ENCODE data around the gene LPP.

The LPP gene

GRCh38 chr3:188692700-188693099 lies 538.7 kb downstream of the LPP start:
- ChIA-PET CTCF (no interaction called here), POLR2A (no interaction called here)
- DNase-seq (ENCODE audit: extremely low spot score): no peak
- TF ChIP-seq CTBP1 (IDR thresholded peaks at IDR 0.05; ENCODE audit: borderline replicate concordance) (no peak), LEF1 (IDR thresholded peaks at IDR 0.05; ENCODE audit: borderline replicate concordance) (no peak), ZNF384 (IDR thresholded peaks at IDR 0.05) (no peak), BHLHE40 (IDR thresholded peaks at IDR 0.05; ENCODE audit: borderline replicate concordance) (no peak), ARNT (IDR thresholded peaks at IDR 0.05) (no peak), TARDBP (IDR thresholded peaks at IDR 0.05) (no peak), FOXM1 (IDR thresholded peaks at IDR 0.05; ENCODE audit: borderline replicate concordance) (no peak), FOXA1 (IDR thresholded peaks at IDR 0.05) (no peak), FOXK2 (IDR thresholded peaks at IDR 0.05) (no peak)

- no peak for TF ChIP-seq FOXM1 (IDR thresholded peaks at IDR 0.05; ENCODE audit: borderline replicate concordance)
- TF ChIP-seq ZNF384 (IDR thresholded peaks at IDR 0.05): no peak
- TF ChIP-seq ELF4 (IDR thresholded peaks at IDR 0.05): no peak
- no peak for TF ChIP-seq HDGF (IDR thresholded peaks at IDR 0.05; ENCODE audit: borderline replicate concordance)
- TF ChIP-seq SP1 (IDR thresholded peaks at IDR 0.05): no peak
- TF ChIP-seq LEF1 (IDR thresholded peaks at IDR 0.05; ENCODE audit: borderline replicate concordance): no peak
- TF ChIP-seq SUZ12 (IDR thresholded peaks at IDR 0.05): no peak
- no peak for TF ChIP-seq CTBP1 (IDR thresholded peaks at IDR 0.05; ENCODE audit: borderline replicate concordance)
- TF ChIP-seq FOXK2 (IDR thresholded peaks at IDR 0.05): no peak
- TF ChIP-seq NFRKB (IDR thresholded peaks at IDR 0.05): no peak
- no peak for TF ChIP-seq TARDBP (IDR thresholded peaks at IDR 0.05)
- TF ChIP-seq BHLHE40 (IDR thresholded peaks at IDR 0.05; ENCODE audit: borderline replicate concordance): no peak
- TF ChIP-seq ARNT (IDR thresholded peaks at IDR 0.05): no peak
- no peak for TF ChIP-seq FOXA1 (IDR thresholded peaks at IDR 0.05)
- TF ChIP-seq L3MBTL2 (conservative IDR thresholded peaks at IDR 0.05): no peak
- POLR2A ChIA-PET: no interaction called here
- CTCF ChIA-PET: no interaction called here
- no peak for DNase-seq (ENCODE audit: extremely low spot score)
Observed at GRCh38 chr3:188693435-188693834, 539.5 kb downstream of the LPP start.

GRCh38 chr3:188695241-188695640 lies 541.3 kb downstream of the LPP start:
- no peak for TF ChIP-seq ZNF384 (IDR thresholded peaks at IDR 0.05)
- ChIA-PET POLR2A (no interaction called here), CTCF (no interaction called here)
- DNase-seq (ENCODE audit: extremely low spot score): no peak

GRCh38 chr3:188697127-188697526 lies 543.2 kb downstream of the LPP start:
- no peak for DNase-seq (ENCODE audit: extremely low spot score)
- POLR2A ChIA-PET: no interaction called here
- TF ChIP-seq TARDBP (IDR thresholded peaks at IDR 0.05) (no peak), SUZ12 (IDR thresholded peaks at IDR 0.05) (no peak), BHLHE40 (IDR thresholded peaks at IDR 0.05; ENCODE audit: borderline replicate concordance) (no peak), ELF4 (IDR thresholded peaks at IDR 0.05) (no peak), SP1 (IDR thresholded peaks at IDR 0.05) (no peak)
- CTCF ChIA-PET: interaction anchor here (0.8 kb wide), 1 partner anchor 258 kb away, joined by 3 read pairs; no protein-coding TSS in a partner anchor

GRCh38 chr3:188698436-188698835 lies 544.5 kb downstream of the LPP start:
- DNase-seq (ENCODE audit: extremely low spot score): no peak
- CTCF ChIA-PET: no interaction called here
- POLR2A ChIA-PET: no interaction called here
- TF ChIP-seq BHLHE40 (IDR thresholded peaks at IDR 0.05; ENCODE audit: borderline replicate concordance): no peak
- TF ChIP-seq TARDBP (IDR thresholded peaks at IDR 0.05): no peak
- TF ChIP-seq HDGF (IDR thresholded peaks at IDR 0.05; ENCODE audit: borderline replicate concordance): no peak
- TF ChIP-seq SUZ12 (IDR thresholded peaks at IDR 0.05): no peak
- no peak for TF ChIP-seq FOXM1 (IDR thresholded peaks at IDR 0.05; ENCODE audit: borderline replicate concordance)
- TF ChIP-seq PKNOX1 (IDR thresholded peaks at IDR 0.05): no peak
- no peak for TF ChIP-seq LEF1 (IDR thresholded peaks at IDR 0.05; ENCODE audit: borderline replicate concordance)
- no peak for TF ChIP-seq SP1 (IDR thresholded peaks at IDR 0.05)

- ChIA-PET CTCF (no interaction called here), POLR2A (no interaction called here)
- TF ChIP-seq ZNF384 (IDR thresholded peaks at IDR 0.05) (no peak), CTBP1 (IDR thresholded peaks at IDR 0.05; ENCODE audit: borderline replicate concordance) (no peak), NFRKB (IDR thresholded peaks at IDR 0.05) (no peak), ELF4 (IDR thresholded peaks at IDR 0.05) (no peak), PKNOX1 (IDR thresholded peaks at IDR 0.05) (no peak), FOXK2 (IDR thresholded peaks at IDR 0.05) (no peak), LEF1 (IDR thresholded peaks at IDR 0.05; ENCODE audit: borderline replicate concordance) (no peak), HDGF (IDR thresholded peaks at IDR 0.05; ENCODE audit: borderline replicate concordance) (no peak), SP1 (IDR thresholded peaks at IDR 0.05) (no peak), ARNT (IDR thresholded peaks at IDR 0.05) (no peak), SUZ12 (IDR thresholded peaks at IDR 0.05) (no peak), FOXA1 (IDR thresholded peaks at IDR 0.05) (no peak), TARDBP (IDR thresholded peaks at IDR 0.05) (no peak)
- no peak for DNase-seq (ENCODE audit: extremely low spot score)
Observed at GRCh38 chr3:188700501-188700900, 546.5 kb downstream of the LPP start.

GRCh38 chr3:188700918-188701317 lies 547.0 kb downstream of the LPP start:
- POLR2A ChIA-PET: no interaction called here
- no peak for DNase-seq (ENCODE audit: extremely low spot score)
- CTCF ChIA-PET: no interaction called here
- no peak for TF ChIP-seq SUZ12 (IDR thresholded peaks at IDR 0.05)
- TF ChIP-seq FOXK2 (IDR thresholded peaks at IDR 0.05): no peak
- no peak for TF ChIP-seq NFRKB (IDR thresholded peaks at IDR 0.05)
- TF ChIP-seq LEF1 (IDR thresholded peaks at IDR 0.05; ENCODE audit: borderline replicate concordance): no peak
- TF ChIP-seq CTBP1 (IDR thresholded peaks at IDR 0.05; ENCODE audit: borderline replicate concordance): no peak
- no peak for TF ChIP-seq SP1 (IDR thresholded peaks at IDR 0.05)
- no peak for TF ChIP-seq BHLHE40 (IDR thresholded peaks at IDR 0.05; ENCODE audit: borderline replicate concordance)
- no peak for TF ChIP-seq L3MBTL2 (conservative IDR thresholded peaks at IDR 0.05)
- no peak for TF ChIP-seq ELF4 (IDR thresholded peaks at IDR 0.05)
- TF ChIP-seq FOXA1 (IDR thresholded peaks at IDR 0.05): no peak
- TF ChIP-seq TARDBP (IDR thresholded peaks at IDR 0.05): no peak
- TF ChIP-seq FOXM1 (IDR thresholded peaks at IDR 0.05; ENCODE audit: borderline replicate concordance): no peak
